HEK293 (cell line): ENCODE results near the gene PLK3.
A peak's percentile ranks its signal among the peaks of the same experiment; 100 is the strongest.

Source experiments
- CTCF ChIA-PET: fragments of 350-600 bp; formaldehyde crosslinking; extraction: SDS; loops from one replicate; lab custom pipeline; 2021; ENCODE audit warnings: antibody characterized with exemption; lab: Yijun Ruan, JAX
- POLR2A ChIA-PET: fragments of 300-600 bp; formaldehyde crosslinking; extraction: SDS; loops from one replicate; lab custom pipeline; 2020; ENCODE audit warnings: antibody characterized with exemption, inconsistent platforms; lab: Yijun Ruan, JAX
- H3K27ac ChIP-seq: fragments of 200-500 bp; sonication (Bioruptor generic); 2 replicates; pipeline ENCODE4 v1.5.1; 2014; ENCODE audit warnings: low read depth, low read length, control low read depth, inconsistent platforms; ENCODE audit errors: extremely low read depth
- H3K36me3 ChIP-seq, 2 experiments: fragments of 200-500 bp in 1 of 2; sonication (Bioruptor generic) in 1 of 2; 1 replicate in 1 of 2; 2 replicates in 1 of 2; pipeline ENCODE4 v1.5.1; 2014 to 2017; ENCODE audit warnings: inconsistent platforms in 2 of 2, low read length in 2 of 2; ENCODE audit not compliant: control insufficient read depth in 2 of 2, insufficient read depth in 1 of 2
- H3K4me1 ChIP-seq: fragments of 200-500 bp; sonication (Bioruptor generic); 2 replicates; pipeline ENCODE4 v1.5.1; 2014; ENCODE audit warnings: mild to moderate bottlenecking, low read length, inconsistent platforms; ENCODE audit not compliant: control insufficient read depth, insufficient read depth
- H3K4me3 ChIP-seq: 2 replicates; pipeline ENCODE4 v1.5.1; 2011; ENCODE audit warnings: low read depth, mild to moderate bottlenecking, control low read depth, low read length, moderate library complexity
- H3K9me3 ChIP-seq: fragments of 200-500 bp; sonication (Bioruptor generic); 2 replicates; pipeline ENCODE4 v1.5.1; 2014; ENCODE audit warnings: low read depth, low read length, inconsistent platforms; ENCODE audit not compliant: control insufficient read depth, insufficient read depth
- KLF1 ChIP-seq: fragments of 450-650 bp; formaldehyde crosslinking; IDR thresholded peaks from 2 replicates; pipeline ENCODE4 v1.5.1; 2016; ENCODE audit warnings: missing biosample characterization, missing genetic modification characterization
- KLF17 ChIP-seq: fragments of 450-650 bp; formaldehyde crosslinking; IDR thresholded peaks from 2 replicates; pipeline ENCODE4 v1.5.1; 2016; ENCODE audit warnings: missing biosample characterization, missing genetic modification characterization
- KLF8 ChIP-seq: fragments of 450-650 bp; formaldehyde crosslinking; IDR thresholded peaks from 2 replicates; pipeline ENCODE4 v1.5.1; 2016; ENCODE audit warnings: missing biosample characterization, missing genetic modification characterization
- PRDM4 ChIP-seq: fragments of 450-650 bp; formaldehyde crosslinking; IDR thresholded peaks from 2 replicates; pipeline ENCODE4 v1.5.1; 2017; ENCODE audit warnings: missing biosample characterization, missing genetic modification characterization
- SP7 ChIP-seq: fragments of 450-650 bp; formaldehyde crosslinking; IDR thresholded peaks from 2 replicates; pipeline ENCODE4 v1.5.1; 2016; ENCODE audit warnings: missing biosample characterization, missing genetic modification characterization
- WT1 ChIP-seq: fragments of 450-650 bp; formaldehyde crosslinking; IDR thresholded peaks from 2 replicates; pipeline ENCODE4 v1.5.1; 2016; ENCODE audit warnings: missing biosample characterization, missing genetic modification characterization
- ZBTB20 ChIP-seq: fragments of 450-650 bp; formaldehyde crosslinking; IDR thresholded peaks from 2 replicates; pipeline ENCODE4 v1.5.1; 2016; ENCODE audit warnings: missing biosample characterization, missing genetic modification characterization
- ZNF302 ChIP-seq: fragments of 450-650 bp; formaldehyde crosslinking; IDR thresholded peaks from 2 replicates; pipeline ENCODE4 v1.5.1; 2016; ENCODE audit warnings: missing biosample characterization, missing genetic modification characterization, low read depth
- ZNF350 ChIP-seq: fragments of 450-650 bp; formaldehyde crosslinking; IDR thresholded peaks from 2 replicates; pipeline ENCODE4 v1.5.0; 2017; ENCODE audit warnings: missing biosample characterization, mild to moderate bottlenecking, missing genetic modification characterization
- ZNF366 ChIP-seq: fragments of 450-650 bp; formaldehyde crosslinking; conservative IDR thresholded peaks from 2 replicates; pipeline ENCODE4 v1.5.1; 2016; ENCODE audit warnings: missing biosample characterization, missing genetic modification characterization
- ZNF391 ChIP-seq: fragments of 450-650 bp; formaldehyde crosslinking; IDR thresholded peaks from 2 replicates; pipeline ENCODE4 v1.5.1; 2016; ENCODE audit warnings: low read depth, missing biosample characterization, missing genetic modification characterization, borderline replicate concordance
- ZNF423 ChIP-seq: fragments of 450-650 bp; formaldehyde crosslinking; IDR thresholded peaks from 2 replicates; pipeline ENCODE4 v1.5.1; 2016; ENCODE audit warnings: missing biosample characterization, missing genetic modification characterization
- ZNF521 ChIP-seq: fragments of 450-650 bp; formaldehyde crosslinking; IDR thresholded peaks from 2 replicates; pipeline ENCODE4 v1.5.1; 2017; ENCODE audit warnings: missing biosample characterization, mild to moderate bottlenecking, missing genetic modification characterization
- ZNF600 ChIP-seq: fragments of 450-650 bp; formaldehyde crosslinking; IDR thresholded peaks from 2 replicates; pipeline ENCODE4 v1.5.1; 2016; ENCODE audit warnings: missing biosample characterization, missing genetic modification characterization
- ZSCAN4 ChIP-seq: fragments of 450-650 bp; formaldehyde crosslinking; IDR thresholded peaks from 2 replicates; pipeline ENCODE4 v1.5.1; 2017; ENCODE audit warnings: missing biosample characterization, missing genetic modification characterization

PLK3 gene

GRCh38 chr1:44787506-44787905 is 12.7 kb upstream of the PLK3 start:
- Histone ChIP-seq H3K4me1 (0 out of 2 replicates have a peak, but pooled peaks cover 2% of the 10 kb centered on the region), H3K27ac (no peak overlapping the region), H3K4me3 (no peak overlapping the region), H3K36me3 (no peaks in the 10 kb centered on the region), H3K9me3 (no peaks in the 10 kb centered on the region)
- ChIA-PET POLR2A (interaction anchor here (1.0 to 5.6 kb wide), 5 partner anchors 12 to 516 kb away, joined by 4 to 41 read pairs (median 6); partner anchors contain the start of genes HECTD3, PLK3, RPS8 and UROD), CTCF (interaction anchor here (0.5 to 2.3 kb wide), 7 partner anchors 12 to 702 kb away, joined by 3 to 11 read pairs (median 4); partner anchors contain the start of genes RNU5D-1 and RPS8)
- no peak for TF ChIP-seq ZNF302 (tag by site-specific recombination)
- TF ChIP-seq PRDM4 (tag by site-specific recombination) = peak; percentile 73
- TF ChIP-seq ZNF391 (tag by site-specific recombination) = no peak

- POLR2A ChIA-PET = interaction anchor here (0.5 to 5.6 kb wide), 7 partner anchors 13 to 69 kb away, joined by 3 to 41 read pairs (median 3); partner anchors contain the start of genes BTBD19, PTCH2 and RPS8
- H3K27ac ChIP-seq = no peak within 1 kb of the TSS
- H3K9me3 ChIP-seq = no peaks in the 10 kb centered on the region
- no peaks in the 10 kb centered on the region for H3K36me3 ChIP-seq
- TF ChIP-seq ZBTB20 (peak; percentile 58), WT1 (tag by site-specific recombination) (no peak)
- TF ChIP-seq, all 188 proteins: peak for 1
- no peak within 1 kb of the TSS for H3K4me3 ChIP-seq
- CTCF ChIA-PET = interaction anchor here (0.5 to 2.3 kb wide), 6 partner anchors 9 to 515 kb away, joined by 3 to 11 read pairs (median 4); partner anchors contain the start of genes RNU5D-1 and RPS8
- H3K4me1 ChIP-seq = 0 out of 2 replicates have a peak, but pooled peaks cover 2% of the 10 kb centered on the region
Observed at GRCh38 chr1:44788120-44788860, 11.9 kb upstream of the PLK3 start, which contains the start of gene BEST4. BEST4 (minus strand) TSS chr1:44788170; CDS start chr1:44787705, 465 bp downstream.

GRCh38 chr1:44790968-44791801 is 9.0 kb upstream of the PLK3 start:
- ChIA-PET CTCF (interaction anchor here (1.0 to 1.3 kb wide), 2 partner anchors 9 to 17 kb away, joined by 4 to 8 read pairs; partner anchors contain the start of genes BTBD19 and PLK3), POLR2A (interaction anchor here (0.8 to 5.6 kb wide), 4 partner anchors 9 to 221 kb away, joined by 3 to 41 read pairs (median 6); partner anchors contain the start of genes HECTD3, PLK3, RPS8 and UROD)
- H3K27ac ChIP-seq = no peak overlapping the region

More at GRCh38 chr1:44790968-44791801, 9.0 kb upstream of the PLK3 start:
- Histone ChIP-seq H3K36me3 (no peaks in the 10 kb centered on the region), H3K4me3 (no peak overlapping the region), H3K4me1 (no peaks in the 10 kb centered on the region), H3K9me3 (no peaks in the 10 kb centered on the region)
- TF ChIP-seq KLF1 (peak; percentile 95), KLF8 (tag by site-specific recombination) (no peak), SP7 (tag by site-specific recombination) (peak; percentile 61; the same call in 1 of the 2 replicates), KLF17 (tag by site-specific recombination) (peak; percentile 98), ZNF521 (no peak), ZSCAN4 (tag by site-specific recombination) (peak; percentile 79), ZNF366 (peak; percentile 30; the same call in 1 of the 2 replicates), ZNF600 (tag by site-specific recombination) (0 out of 2 replicates have a peak, but pooled peaks have one; percentile 42), ZNF423 (tag by site-specific recombination) (no peak), ZNF350 (tag by site-specific recombination) (no peak)
